ENCODE measurements around the gene KRCC1. TPM values are rescaled to one million over a fixed set of nuclear protein-coding genes. Genes with fewer than 3 reads are reported as not detected.

Gene KRCC1
- total RNA-seq, 1 donor from 2014 or later: 24.3 TPM

DNA sequence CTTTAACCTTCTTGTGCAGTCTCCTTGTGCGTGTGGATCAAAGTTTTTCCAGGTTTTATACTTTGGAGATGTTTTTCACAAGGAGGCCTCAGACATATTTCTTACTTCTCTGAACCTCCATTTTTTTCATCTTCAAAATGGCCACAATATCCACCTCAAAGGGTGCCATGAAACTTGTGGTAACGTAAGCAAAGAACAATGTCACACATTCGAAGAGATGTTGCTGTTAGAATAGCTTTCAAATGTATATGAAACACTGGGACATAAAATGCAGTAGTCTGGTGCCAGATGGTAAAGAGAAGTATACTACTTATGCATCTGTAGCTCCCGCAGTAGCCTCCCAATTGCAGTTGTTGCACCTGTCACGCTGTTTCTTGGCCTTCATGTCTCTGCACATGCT lies 2.6 kb upstream of the KRCC1 start:
- TF ChIP-seq CTCF (IDR thresholded peaks at IDR 0.05) (no peak), POLR2A (IDR thresholded peaks at IDR 0.05) (no peak), POLR2AphosphoS5 (IDR thresholded peaks at IDR 0.05; ENCODE audit: insufficient read depth in 1 of 2, low read depth in 1 of 2) (no peak)
- intact Hi-C loops (cut with DNase I): no loop called here
- no peak overlapping the region for H3K4me3 ChIP-seq
- H3K4me1 ChIP-seq: peaks cover 23% of the 10 kb centered on the region
- H3K36me3 ChIP-seq: peaks cover 0 to 3% of the 10 kb centered on the region in 2 donors
- DNase-seq (ENCODE audit: extremely low spot score in 2 of 2): no peak
- no peaks in the 10 kb centered on the region for H3K9me3 ChIP-seq
- H3K27ac ChIP-seq: no peak overlapping the region
- no peaks in the 10 kb centered on the region for H3K27me3 ChIP-seq

DNA sequence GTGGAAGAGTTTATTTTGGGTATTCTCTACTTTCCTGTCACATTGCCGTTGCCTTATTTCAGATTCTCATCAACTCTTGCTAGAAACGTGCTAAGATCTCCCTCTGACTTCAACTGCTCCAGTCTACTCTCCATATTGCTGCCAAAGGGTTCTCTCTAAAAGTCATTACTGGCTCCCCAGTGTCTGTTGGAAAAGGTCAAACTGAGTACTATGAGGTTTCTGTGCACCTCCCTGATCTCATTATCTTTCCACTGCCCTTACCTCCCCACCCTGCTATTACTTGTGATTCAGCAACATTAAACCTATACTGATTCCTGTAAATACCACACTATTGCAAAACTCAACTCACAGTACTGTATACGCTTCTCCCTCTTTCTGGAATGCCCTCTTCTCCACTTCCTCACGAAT lies 1.9 kb upstream of the KRCC1 start:
- TF ChIP-seq CTCF (IDR thresholded peaks at IDR 0.05) (no peak), POLR2AphosphoS5 (IDR thresholded peaks at IDR 0.05; ENCODE audit: insufficient read depth in 1 of 2, low read depth in 1 of 2) (no peak), POLR2A (IDR thresholded peaks at IDR 0.05) (no peak)
- intact Hi-C loops (cut with DNase I): no loop called here

GRCh38 chr2:88054782-88055370 lies 707 bp downstream of the KRCC1 start:
- no peaks in the 10 kb centered on the region for H3K9me3 ChIP-seq
- TF ChIP-seq POLR2AphosphoS5 (IDR thresholded peaks at IDR 0.05; ENCODE audit: insufficient read depth in 1 of 2, low read depth in 1 of 2) (peak in 1 of 2 donors; percentile 8), CTCF (IDR thresholded peaks at IDR 0.05) (no peak)
- intact Hi-C loops (cut with DNase I): no loop called here
- H3K4me3 ChIP-seq: peak overlapping the region; percentile 65 to 87
- no peaks in the 10 kb centered on the region for H3K27me3 ChIP-seq
- peaks cover 0 to 3% of the 10 kb centered on the region in 2 donors for H3K36me3 ChIP-seq
- H3K27ac ChIP-seq: peak overlapping the region; percentile 98
- no peak for DNase-seq (ENCODE audit: extremely low spot score in 2 of 2)
- peaks cover 44% of the 10 kb centered on the region for H3K4me1 ChIP-seq

More for the DNA sequence above, 1.9 kb upstream of the KRCC1 start:
- Histone ChIP-seq H3K27me3 (no peaks in the 10 kb centered on the region), H3K27ac (no peak overlapping the region), H3K4me3 (no peak overlapping the region), H3K4me1 (peaks cover 30% of the 10 kb centered on the region), H3K36me3 (peaks cover 0 to 3% of the 10 kb centered on the region in 2 donors), H3K9me3 (no peaks in the 10 kb centered on the region)
- DNase-seq (ENCODE audit: extremely low spot score in 2 of 2): no peak

DNA sequence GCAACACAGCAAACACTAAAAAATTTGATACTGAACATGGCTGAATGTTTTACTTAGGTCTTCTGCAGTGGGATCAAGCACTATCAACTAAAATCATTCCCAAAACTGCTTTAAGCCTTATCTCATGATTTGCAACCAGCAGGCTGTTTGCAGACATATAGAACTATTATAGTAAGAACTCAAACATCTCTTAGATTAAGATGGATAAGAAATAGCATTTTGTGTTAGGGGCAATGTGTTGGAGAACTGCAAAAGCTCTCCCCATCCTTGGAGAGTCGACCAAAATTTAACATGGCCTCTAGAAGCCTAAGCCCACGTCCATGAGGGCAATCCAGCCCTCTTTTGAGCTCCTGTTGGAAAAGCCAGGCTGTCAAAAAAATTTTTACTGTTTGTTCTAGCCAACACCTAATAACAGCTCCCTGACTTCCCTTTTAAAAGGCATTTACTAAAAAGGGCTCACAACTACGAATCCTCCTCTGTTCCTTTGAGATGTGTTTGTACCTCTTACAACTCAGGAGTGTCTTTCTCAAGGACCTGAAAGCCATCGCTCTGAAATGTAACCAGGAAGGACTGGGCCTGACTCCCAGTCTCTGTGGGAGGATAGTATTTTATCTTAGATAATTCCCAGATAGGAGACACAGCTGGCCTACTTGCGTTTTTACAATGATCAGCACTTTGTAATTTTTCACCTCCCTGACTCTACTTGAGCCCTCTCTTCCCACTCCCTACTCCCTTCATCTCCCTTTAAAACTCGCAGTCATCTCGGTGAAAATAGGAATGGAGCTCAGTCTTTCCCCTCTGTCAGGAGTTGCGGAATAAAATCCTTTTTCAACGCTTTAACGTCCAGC lies 1.4 kb downstream of the KRCC1 start:
- TF ChIP-seq POLR2A (IDR thresholded peaks at IDR 0.05): no peak
- no peak for TF ChIP-seq CTCF (IDR thresholded peaks at IDR 0.05)
- TF ChIP-seq POLR2AphosphoS5 (IDR thresholded peaks at IDR 0.05; ENCODE audit: insufficient read depth in 1 of 2, low read depth in 1 of 2): no peak
- H3K4me1 ChIP-seq: peaks cover 44% of the 10 kb centered on the region
- intact Hi-C loops (cut with DNase I): no loop called here
- peak overlapping the region; percentile 65 to 87 for H3K4me3 ChIP-seq
- H3K36me3 ChIP-seq: peaks cover 0 to 3% of the 10 kb centered on the region in 2 donors
- no peaks in the 10 kb centered on the region for H3K9me3 ChIP-seq
- H3K27me3 ChIP-seq: no peaks in the 10 kb centered on the region
- peak overlapping the region; percentile 98 for H3K27ac ChIP-seq
- DNase-seq (ENCODE audit: extremely low spot score in 2 of 2): no peak

- TF ChIP-seq POLR2A (IDR thresholded peaks at IDR 0.05) (no peak), CTCF (IDR thresholded peaks at IDR 0.05) (no peak), POLR2AphosphoS5 (IDR thresholded peaks at IDR 0.05; ENCODE audit: insufficient read depth in 1 of 2, low read depth in 1 of 2) (peak in 1 of 2 donors; percentile 63)
- Histone ChIP-seq H3K4me3 (no peak overlapping the region), H3K4me1 (peaks cover 44% of the 10 kb centered on the region), H3K27ac (peak overlapping the region; percentile 98), H3K36me3 (peaks cover 0 to 3% of the 10 kb centered on the region in 2 donors), H3K27me3 (no peaks in the 10 kb centered on the region), H3K9me3 (no peaks in the 10 kb centered on the region)
- DNase-seq (ENCODE audit: extremely low spot score in 2 of 2): no peak
- intact Hi-C loops (cut with DNase I): no loop called here
Measured at GRCh38 chr2:88053296-88053695, 2.3 kb downstream of the KRCC1 start.
